Measurements from ENCODE around the gene DUS2.

GRCh38 chr16:68068926-68069325 is 45.8 kb downstream of the DUS2 start:
- TF ChIP-seq CTCF (IDR thresholded peaks at IDR 0.05) (no peak), POLR2A (IDR thresholded peaks at IDR 0.05) (no peak)

All from sigmoid colon (tissue), 3 donors.